OCI-LY1 (cell line): ENCODE data around the gene ANKRD6.

ENCODE experiments used
- H2AFZ ChIP-seq: fragments of 200-600 bp; sonication (generic), shearing (Covaris generic); 2 replicates; pipeline ENCODE4 v1.6.0; 2014; ENCODE audit warnings: antibody characterized with exemption, mild to moderate bottlenecking, low read length
- H3F3A ChIP-seq: fragments of 200-600 bp; sonication (generic), shearing (Covaris generic); 2 replicates; pipeline ENCODE4 v1.6.0; 2014; ENCODE audit warnings: mild to moderate bottlenecking, antibody characterized with exemption, low read length, moderate library complexity; ENCODE audit not compliant: insufficient read depth
- H3K27ac ChIP-seq: fragments of 200-600 bp; sonication (generic); 2 replicates; pipeline ENCODE4 v1.5.1; 2014; ENCODE audit warnings: low read length, mixed run types, mild to moderate bottlenecking, low read depth; ENCODE audit not compliant: poor library complexity, severe bottlenecking
- H3K27me3 ChIP-seq: fragments of 200-600 bp; sonication (generic); 2 replicates; pipeline ENCODE4 v1.6.0; 2014; ENCODE audit warnings: antibody characterized with exemption, mild to moderate bottlenecking, low read length, moderate library complexity; ENCODE audit not compliant: insufficient read depth
- H3K36me3 ChIP-seq: fragments of 200-600 bp; sonication (generic); 2 replicates; pipeline ENCODE4 v1.6.1; 2014; ENCODE audit warnings: mild to moderate bottlenecking, antibody characterized with exemption, low read length, moderate library complexity, mixed read lengths; ENCODE audit not compliant: insufficient read depth
- H3K4me1 ChIP-seq: fragments of 200-600 bp; sonication (generic); 2 replicates; pipeline ENCODE4 v1.5.1; 2014; ENCODE audit warnings: mild to moderate bottlenecking, low read length, moderate library complexity; ENCODE audit not compliant: insufficient read depth, severe bottlenecking
- H3K4me2 ChIP-seq: fragments of 200-600 bp; sonication (generic), shearing (Covaris generic); 2 replicates; pipeline ENCODE4 v1.6.1; 2014; ENCODE audit warnings: low read length
- H3K4me3 ChIP-seq: fragments of 200-600 bp; sonication (generic); 2 replicates; pipeline ENCODE4 v1.5.1; 2014; ENCODE audit warnings: low read length, low read depth, mild to moderate bottlenecking, mixed read lengths; ENCODE audit not compliant: poor library complexity, severe bottlenecking
- H3K79me2 ChIP-seq: fragments of 200-600 bp; shearing (Covaris generic); 2 replicates; pipeline ENCODE4 v1.6.1; 2016; ENCODE audit warnings: mixed run types, low read length, mixed read lengths; ENCODE audit not compliant: insufficient read depth
- H3K9ac ChIP-seq: fragments of 200-600 bp; sonication (generic), shearing (Covaris generic); 2 replicates; pipeline ENCODE4 v1.6.1; 2014; ENCODE audit warnings: mild to moderate bottlenecking, low read length, mixed read lengths
- H3K9me2 ChIP-seq: fragments of 200-600 bp; sonication (generic), shearing (Covaris generic); 2 replicates; pipeline ENCODE4 v1.6.1; 2014; ENCODE audit warnings: low read depth, mild to moderate bottlenecking, low read length, mixed read lengths
- H3K9me3 ChIP-seq: fragments of 200-600 bp; shearing (Covaris generic); 2 replicates; pipeline ENCODE4 v1.6.1; 2014; ENCODE audit warnings: low read length, mixed read lengths
- H4K20me1 ChIP-seq: fragments of 200-600 bp; sonication (generic), shearing (Covaris generic); 2 replicates; pipeline ENCODE4 v1.6.0; 2016; ENCODE audit warnings: mild to moderate bottlenecking, low read length; ENCODE audit not compliant: insufficient read depth
- EZH2 ChIP-seq: fragments of 200-600 bp; sonication (generic), shearing (Covaris generic); IDR thresholded peaks from 2 replicates; pipeline ENCODE4 v1.8.0; 2017; ENCODE audit warnings: borderline replicate concordance, mixed run types, mild to moderate bottlenecking, antibody characterized with exemption, low read length, moderate library complexity, mixed read lengths
- TF ChIP-seq, protein P1 (sequence below): fragments of 200-600 bp; sonication (generic), shearing (Covaris generic); IDR thresholded peaks from 2 replicates; pipeline ENCODE4 v1.5.1; 2017; ENCODE audit warnings: mild to moderate bottlenecking, antibody characterized with exemption, low read length, moderate library complexity, mixed read lengths

Gene ANKRD6

DNA sequence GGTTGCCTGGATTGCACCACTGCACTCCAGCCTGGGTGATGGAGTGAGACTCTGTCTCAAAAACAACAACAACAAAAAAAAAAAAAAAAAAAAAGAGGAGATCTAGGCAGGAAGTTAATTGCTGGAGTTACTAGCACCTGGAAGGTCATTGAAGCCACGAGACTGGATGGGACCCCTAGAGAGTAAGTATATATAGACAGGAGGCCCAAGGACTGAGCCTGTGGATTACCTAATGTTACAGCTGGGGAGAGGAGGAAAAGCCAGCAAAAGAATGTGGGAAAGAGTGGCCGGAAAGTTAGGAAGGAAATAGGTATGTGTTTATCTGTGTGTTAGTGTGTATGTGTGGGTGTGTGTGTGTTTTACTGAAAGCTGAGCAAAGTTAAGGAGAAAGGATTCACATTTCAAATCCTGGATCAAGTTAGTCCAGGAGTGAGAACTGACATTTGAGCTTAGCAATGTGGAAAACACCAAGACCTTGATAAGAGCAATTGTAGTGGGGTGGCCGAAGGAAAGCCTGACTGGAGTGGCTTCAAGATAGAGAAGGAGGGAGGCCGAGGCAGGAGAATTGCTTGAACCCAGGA is 38.4 kb downstream of the ANKRD6 start:
- Histone ChIP-seq H3K9me3 (no peaks in the 10 kb centered on the region), H2AFZ (no peak overlapping the region), H3K27me3 (no peaks in the 10 kb centered on the region), H3K79me2 (no peaks in the 10 kb centered on the region), H3K9ac (no peak overlapping the region), H4K20me1 (no peaks in the 10 kb centered on the region), H3K36me3 (no peaks in the 10 kb centered on the region), H3K9me2 (no peaks in the 10 kb centered on the region), H3K4me3 (no peak overlapping the region), H3F3A (no peaks in the 10 kb centered on the region), H3K4me1 (no peaks in the 10 kb centered on the region), H3K4me2 (no peak overlapping the region), H3K27ac (no peak overlapping the region)
- TF ChIP-seq, protein P1, sequence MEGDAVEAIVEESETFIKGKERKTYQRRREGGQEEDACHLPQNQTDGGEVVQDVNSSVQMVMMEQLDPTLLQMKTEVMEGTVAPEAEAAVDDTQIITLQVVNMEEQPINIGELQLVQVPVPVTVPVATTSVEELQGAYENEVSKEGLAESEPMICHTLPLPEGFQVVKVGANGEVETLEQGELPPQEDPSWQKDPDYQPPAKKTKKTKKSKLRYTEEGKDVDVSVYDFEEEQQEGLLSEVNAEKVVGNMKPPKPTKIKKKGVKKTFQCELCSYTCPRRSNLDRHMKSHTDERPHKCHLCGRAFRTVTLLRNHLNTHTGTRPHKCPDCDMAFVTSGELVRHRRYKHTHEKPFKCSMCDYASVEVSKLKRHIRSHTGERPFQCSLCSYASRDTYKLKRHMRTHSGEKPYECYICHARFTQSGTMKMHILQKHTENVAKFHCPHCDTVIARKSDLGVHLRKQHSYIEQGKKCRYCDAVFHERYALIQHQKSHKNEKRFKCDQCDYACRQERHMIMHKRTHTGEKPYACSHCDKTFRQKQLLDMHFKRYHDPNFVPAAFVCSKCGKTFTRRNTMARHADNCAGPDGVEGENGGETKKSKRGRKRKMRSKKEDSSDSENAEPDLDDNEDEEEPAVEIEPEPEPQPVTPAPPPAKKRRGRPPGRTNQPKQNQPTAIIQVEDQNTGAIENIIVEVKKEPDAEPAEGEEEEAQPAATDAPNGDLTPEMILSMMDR: no peak
- no peak for TF ChIP-seq EZH2

- no peaks in the 10 kb centered on the region for H3K36me3 ChIP-seq
- H3K9me2 ChIP-seq: no peaks in the 10 kb centered on the region
- H3F3A ChIP-seq: no peaks in the 10 kb centered on the region
- H2AFZ ChIP-seq: no peak overlapping the region
- no peaks in the 10 kb centered on the region for H3K4me1 ChIP-seq
- H3K9ac ChIP-seq: no peak overlapping the region
- H3K9me3 ChIP-seq: no peaks in the 10 kb centered on the region
- no peak overlapping the region for H3K4me3 ChIP-seq
- H3K27me3 ChIP-seq: no peaks in the 10 kb centered on the region
- no peak overlapping the region for H3K27ac ChIP-seq
- no peak overlapping the region for H3K4me2 ChIP-seq
- H4K20me1 ChIP-seq: no peaks in the 10 kb centered on the region
- TF ChIP-seq, protein P1: no peak
- no peak for TF ChIP-seq EZH2
- no peaks in the 10 kb centered on the region for H3K79me2 ChIP-seq
Measured at GRCh38 chr6:89475101-89475500, 42.1 kb downstream of the ANKRD6 start.

GRCh38 chr6:89475634-89476033 is 42.7 kb downstream of the ANKRD6 start:
- no peak overlapping the region for H3K4me3 ChIP-seq
- no peaks in the 10 kb centered on the region for H4K20me1 ChIP-seq
- no peaks in the 10 kb centered on the region for H3K36me3 ChIP-seq
- H2AFZ ChIP-seq: no peak overlapping the region
- no peak overlapping the region for H3K27ac ChIP-seq
- no peaks in the 10 kb centered on the region for H3K9me3 ChIP-seq
- H3K79me2 ChIP-seq: no peaks in the 10 kb centered on the region
- H3K4me2 ChIP-seq: no peak overlapping the region
- H3K27me3 ChIP-seq: no peaks in the 10 kb centered on the region
- no peaks in the 10 kb centered on the region for H3F3A ChIP-seq
- TF ChIP-seq, protein P1: no peak
- no peak for TF ChIP-seq EZH2
- H3K4me1 ChIP-seq: no peaks in the 10 kb centered on the region
- no peak overlapping the region for H3K9ac ChIP-seq
- H3K9me2 ChIP-seq: no peaks in the 10 kb centered on the region
